NCI-H1105 treated with DMSO at 0.1 percent for 48 hours (cell line): ENCODE results near the gene ADCY3.

ENCODE experiments used
- DNase-seq: peaks from one replicate; lab custom pipeline; 2025; lab: John Stamatoyannopoulos, UW

Gene ADCY3

DNA sequence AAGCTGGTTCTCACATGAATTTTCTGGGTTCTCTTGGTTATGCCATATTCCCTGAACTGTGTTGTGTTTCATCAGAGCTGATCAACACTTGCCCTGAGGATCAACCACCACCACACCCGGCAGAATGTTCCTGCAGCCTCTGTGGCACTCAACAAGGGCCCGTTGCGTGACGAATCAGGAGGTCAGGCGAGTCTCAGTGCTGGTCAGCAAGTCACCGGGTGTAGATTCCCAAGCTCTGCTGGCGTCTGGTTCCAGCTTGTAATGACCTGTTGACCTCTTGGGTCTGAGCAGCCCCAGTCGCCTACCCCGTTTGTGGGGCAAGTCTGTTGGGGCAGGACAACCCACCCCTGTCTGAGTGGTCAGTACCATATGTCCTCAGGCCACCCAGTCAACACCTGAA is 46.0 kb downstream of the ADCY3 start:
- DNase-seq = no peak

DNA sequence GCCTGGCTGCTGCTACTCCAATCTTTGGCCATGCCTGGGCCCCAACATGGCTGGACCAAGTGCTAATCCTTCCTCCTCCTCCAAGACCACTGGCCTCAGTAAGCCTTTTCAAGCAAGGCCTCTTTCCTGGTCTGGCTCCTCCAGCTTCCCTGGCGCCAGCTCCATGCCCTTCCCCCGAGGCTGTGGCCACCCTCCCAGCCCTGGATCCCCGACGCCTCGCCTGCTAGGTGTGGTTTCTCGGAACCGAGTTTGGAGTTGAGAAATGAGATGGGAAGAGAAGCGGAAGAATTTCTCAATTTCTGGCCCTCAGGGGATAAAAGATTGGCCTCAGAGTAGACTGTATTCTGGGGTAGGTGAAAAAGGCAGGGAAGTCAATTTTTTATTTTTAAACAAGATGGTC is 46.4 kb downstream of the ADCY3 start:
- no peak for DNase-seq

DNA sequence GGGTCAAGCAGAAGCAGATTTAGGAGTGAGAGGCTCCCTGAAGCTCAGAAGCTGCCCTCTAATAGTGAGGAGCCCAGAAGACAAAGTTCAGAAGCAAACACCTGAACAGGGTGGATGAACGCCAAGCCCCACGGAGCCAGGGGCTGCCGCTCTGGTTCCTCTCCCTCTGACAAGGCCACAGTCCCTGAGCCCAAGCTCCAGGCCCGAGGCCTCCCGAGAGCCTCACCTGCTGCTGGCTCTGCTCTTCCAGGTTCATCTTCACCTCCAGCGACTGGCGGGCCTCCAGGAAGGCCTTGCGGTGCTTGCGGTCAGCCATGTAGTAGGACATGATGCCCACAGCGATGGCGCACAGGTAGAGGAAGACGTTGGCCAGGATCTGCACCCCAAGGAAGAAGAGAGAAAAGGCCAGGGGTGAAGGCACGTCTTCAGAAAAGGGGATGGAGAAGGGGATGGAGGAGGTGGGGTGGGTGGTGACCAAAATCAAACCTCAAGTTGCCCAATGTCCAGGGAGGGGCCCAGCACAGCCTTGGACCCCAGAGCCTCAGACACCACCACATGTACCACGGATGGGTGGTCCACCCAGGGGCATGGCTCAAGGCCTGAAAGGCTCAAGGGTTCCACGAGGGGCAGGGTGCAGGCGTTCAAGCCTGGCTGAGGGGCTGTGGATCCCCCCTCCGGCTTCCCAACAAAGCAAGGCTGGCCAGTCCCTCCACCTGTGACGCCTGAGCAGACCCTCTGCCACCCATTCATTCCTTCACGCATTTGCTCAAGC is 47.5 kb downstream of the ADCY3 start:
- DNase-seq = no peak

DNA sequence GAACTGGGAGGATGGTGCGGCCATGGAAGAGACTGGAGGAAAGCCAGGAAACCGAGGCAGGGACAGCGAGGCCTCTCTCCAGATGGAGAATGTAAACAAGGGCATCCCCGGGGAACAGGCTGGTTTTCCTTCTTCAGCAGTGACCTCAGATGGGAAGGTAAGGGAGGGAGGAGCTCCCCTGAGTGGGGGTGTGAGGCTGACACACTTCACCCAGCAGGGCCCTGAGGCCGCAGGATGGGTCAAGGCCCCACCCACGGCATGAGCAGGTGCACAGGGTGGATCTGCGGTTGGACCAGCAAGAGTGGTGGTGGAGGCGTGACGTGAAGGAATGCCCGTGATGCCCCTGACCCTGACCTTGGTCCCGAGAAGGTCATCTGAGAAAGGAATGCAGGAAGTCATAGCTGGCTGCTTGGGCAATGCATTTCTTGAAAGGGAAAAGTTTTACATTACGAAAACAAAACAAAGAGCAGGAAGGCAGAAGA is 48.1 kb downstream of the ADCY3 start:
- no peak for DNase-seq

DNA sequence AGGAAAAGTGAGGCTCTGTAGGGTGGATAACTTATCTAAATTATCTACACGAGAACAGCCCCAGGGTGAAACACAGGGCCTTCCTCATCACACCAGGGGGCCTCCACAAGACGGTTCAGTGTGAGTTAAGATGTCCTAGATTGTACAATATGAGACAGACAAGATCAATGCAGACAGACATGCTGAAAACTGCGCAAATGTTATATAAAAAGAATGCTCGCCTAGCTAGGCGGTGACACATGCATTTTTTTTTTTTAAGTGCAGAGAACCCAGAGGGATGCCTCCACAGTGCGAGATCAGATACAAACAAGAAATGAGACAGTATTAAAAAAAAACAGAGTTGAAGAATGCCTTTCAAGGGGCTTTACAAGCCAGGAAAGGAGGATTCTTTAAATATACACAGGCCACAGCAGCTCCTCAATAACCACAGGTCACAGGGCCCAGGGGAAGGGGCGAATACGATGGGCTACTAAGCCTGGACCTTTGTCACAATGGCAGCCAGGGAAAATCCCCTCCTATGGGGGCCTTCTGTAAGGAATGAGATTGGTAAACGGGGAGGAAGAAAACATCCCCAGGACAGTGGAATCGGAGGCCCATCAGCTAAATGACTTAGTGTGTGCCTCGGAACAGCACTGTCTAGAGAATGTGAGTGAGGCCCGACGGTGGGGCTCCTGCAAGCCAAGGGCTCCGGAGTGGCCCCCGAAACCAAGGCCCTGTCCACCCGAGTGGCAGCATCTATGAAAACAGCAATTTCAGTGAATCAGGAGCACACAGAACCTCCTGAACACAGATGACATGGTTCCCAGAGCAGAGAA is 48.9 kb downstream of the ADCY3 start:
- no peak for DNase-seq

DNA sequence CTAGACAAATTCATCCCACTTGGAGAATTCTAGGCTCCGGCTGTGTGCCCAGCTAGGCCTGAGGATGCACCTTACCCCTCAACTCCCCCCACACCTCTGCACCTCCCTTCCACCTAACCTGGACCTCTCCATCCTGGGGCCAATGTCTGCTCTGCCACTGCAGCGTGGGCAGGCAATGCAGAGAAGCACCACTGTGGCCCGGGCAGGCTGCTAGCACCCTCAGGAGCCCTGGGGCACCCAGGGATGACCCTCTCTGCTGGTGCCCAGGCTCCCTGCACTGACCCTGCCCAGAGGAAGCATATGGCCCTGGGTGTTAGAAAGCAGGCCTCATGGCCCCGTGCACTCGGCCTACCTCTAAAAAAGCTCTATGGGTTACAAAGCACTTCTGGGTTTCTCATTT is 49.6 kb downstream of the ADCY3 start:
- DNase-seq = no peak

DNA sequence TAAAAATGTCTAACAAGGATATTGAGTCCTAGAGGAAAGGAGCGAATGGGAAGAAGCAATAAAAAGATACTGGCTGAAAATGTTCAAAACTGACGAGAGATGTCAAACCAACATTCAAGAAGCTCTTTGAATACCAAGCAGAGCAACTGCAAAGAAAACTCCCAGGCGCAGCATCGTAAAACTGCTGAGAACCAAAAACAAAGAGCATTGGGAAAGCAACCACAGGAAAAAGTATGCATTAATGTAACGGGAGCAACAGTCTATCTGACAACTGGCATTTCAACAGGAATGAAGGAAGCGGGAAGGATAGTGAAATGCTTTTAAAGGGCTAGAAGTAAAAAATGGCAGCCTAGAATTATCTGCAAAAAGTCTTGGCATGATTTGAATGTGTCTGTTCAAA is 53.1 kb downstream of the ADCY3 start:
- DNase-seq = no peak

DNA sequence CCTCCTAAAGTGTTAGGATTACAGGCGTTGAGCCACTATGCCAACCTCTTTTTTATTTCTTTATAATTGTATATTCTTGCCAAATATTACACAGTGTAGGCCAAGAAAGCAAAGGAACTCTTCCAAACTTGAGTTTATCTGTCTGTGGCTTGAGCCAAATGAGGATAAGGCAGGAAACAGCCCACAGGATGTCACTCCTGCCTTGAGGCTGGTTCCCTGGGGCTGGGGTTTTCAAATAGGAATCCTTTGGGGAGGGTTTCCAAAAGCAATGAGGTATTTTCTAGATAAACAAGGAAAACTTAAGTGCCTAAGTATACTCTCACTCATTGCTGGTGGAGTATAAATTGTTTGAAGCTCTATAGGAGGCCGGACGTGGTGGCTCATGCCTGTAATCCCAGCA is 56.4 kb downstream of the ADCY3 start:
- no peak for DNase-seq

DNA sequence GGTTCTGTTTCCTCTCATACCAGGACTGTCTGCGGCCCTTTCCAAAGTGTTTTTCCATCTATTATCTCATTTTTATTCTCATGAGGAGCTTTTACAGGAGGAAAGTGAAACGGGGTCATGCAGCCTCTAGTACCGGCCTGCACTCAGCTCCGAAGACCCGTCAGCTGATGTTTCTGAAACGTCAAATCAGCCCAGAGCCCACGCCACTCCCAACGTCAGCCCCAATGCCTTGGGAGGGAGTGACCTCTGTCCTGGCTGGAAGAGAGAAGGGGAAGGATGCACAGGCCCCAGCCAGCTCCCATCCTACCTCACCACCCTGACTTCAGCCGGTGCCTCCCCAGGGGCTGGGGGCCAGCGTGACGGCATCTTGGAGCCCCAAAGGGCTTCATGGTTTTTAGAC is 58.5 kb downstream of the ADCY3 start:
- DNase-seq = no peak

DNA sequence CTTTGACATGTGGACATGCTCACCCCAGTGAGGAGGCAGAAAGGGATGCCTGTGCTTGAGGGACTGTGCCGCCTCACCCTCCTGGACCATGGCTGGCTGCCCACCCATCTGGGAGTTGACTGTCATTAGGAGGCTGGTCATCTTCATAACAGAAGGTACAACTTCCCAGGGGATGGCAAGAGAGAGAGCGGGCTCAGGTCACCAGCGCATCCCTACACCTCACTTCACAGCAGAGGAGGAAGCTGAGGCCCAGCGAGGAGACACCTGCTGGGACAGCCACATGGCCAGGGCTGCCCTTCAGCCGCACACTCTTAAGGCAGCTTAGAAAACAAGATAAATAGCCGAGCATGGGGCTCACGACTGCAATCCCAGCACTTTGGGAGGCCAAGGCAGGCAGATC is 59.4 kb downstream of the ADCY3 start:
- no peak for DNase-seq

DNA sequence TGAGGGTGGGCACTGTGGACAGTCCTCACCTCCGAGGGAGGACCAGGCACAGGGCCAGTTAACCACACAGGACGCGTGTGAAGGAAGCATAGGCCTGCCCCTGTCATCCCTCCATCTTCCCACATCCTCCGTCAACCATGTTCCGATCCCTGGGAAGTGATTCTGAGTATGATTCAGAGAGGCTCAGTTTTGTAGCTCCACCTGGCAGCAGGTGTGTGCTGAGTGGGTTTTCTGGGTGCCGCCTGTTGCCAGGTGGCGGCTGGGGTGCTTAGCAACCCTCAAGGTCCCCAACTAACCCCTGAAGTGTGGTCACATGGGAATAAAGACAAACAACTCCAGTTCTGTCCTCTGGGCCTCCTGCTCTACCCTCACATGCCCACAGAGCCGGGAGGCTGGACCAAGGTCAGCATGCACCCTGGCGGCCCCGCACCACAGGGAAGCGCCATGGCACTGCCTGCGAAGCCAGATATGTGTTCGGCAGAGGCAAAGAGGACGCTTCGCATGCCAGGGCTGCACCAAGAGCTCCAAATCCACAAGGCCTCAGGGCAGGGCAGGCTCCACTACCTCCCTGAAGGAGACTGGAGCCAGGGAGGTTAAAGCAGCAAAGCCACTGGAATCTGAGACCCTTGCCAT is 60.0 kb downstream of the ADCY3 start:
- DNase-seq = no peak

DNA sequence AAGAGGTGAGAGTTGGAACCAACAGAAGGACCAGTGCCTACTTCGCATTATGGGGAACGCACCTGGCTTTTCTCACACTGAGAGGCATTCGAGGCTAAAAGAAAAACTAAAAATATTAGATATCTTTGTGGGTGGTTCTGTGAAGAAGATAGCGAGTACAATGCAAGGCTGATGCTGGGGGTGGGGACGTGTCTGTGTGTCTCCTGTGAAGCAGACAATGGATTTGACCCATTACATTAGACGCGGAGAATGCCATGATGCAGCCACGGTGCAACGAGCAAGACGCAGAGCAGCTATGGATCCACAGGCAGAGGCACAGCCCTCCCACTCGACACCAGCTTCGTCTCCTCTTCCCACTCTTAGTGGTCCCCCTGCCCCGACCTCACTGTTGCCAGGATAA is 61.0 kb downstream of the ADCY3 start:
- DNase-seq = no peak

DNA sequence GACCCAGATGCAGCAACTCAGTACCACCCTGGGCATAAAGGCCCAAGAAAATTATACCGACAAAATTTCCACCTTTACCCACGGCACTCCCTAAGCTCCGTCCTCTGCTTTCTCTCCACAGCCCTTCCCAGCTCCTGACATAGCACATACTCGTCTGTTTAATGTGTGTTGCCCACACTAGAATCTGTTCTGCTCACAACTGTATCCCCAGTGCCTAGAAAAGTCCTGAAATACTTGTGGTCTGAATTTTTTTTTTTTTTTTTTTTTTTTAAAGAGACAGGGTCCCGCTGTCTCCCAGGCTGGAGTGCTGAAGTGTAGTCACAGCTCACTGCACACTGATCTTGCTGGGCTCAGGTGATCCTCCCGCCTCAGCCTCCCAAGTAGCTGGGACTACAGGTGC is 62.3 kb downstream of the ADCY3 start:
- no peak for DNase-seq

DNA sequence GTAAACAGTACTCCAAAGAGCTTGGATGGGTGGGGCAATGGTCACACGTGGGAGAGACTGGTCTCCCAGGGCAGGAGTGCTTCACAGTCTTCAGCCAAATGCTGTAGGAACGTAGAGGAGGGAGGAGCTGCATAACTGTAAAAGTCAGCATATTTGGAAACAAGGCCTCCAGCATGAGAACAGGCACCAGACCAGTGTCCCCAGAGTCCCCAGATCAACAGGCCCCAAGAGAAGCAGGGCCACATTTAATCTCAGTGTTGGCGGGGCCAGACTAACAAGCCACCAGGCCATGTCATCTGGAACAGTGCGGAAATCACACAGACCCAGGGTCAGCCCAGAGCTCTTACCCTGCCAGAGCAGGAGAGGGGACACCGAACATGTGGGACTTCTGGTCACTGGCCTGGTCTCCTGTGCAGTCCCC is 63.2 kb downstream of the ADCY3 start:
- no peak for DNase-seq

DNA sequence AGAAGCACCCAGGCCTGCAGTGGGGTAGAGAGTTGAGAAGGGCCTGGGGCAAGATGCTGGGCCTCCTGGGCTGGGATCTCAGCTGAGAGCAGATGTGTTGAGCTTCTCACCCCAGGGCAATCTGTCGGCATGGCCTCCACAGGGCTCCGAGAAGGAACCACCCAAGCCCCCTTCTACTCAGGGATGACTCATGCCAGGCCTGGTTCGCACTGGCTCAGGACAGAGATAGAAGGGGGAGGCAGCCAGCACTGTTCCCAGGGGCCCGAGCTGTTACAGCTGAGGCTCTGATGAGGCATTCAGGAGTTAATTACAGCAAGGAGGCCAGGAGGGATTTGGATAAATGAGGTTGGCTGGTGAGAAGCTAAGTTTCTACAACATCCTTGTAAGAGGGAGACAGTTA is 64.3 kb downstream of the ADCY3 start:
- no peak for DNase-seq

DNA sequence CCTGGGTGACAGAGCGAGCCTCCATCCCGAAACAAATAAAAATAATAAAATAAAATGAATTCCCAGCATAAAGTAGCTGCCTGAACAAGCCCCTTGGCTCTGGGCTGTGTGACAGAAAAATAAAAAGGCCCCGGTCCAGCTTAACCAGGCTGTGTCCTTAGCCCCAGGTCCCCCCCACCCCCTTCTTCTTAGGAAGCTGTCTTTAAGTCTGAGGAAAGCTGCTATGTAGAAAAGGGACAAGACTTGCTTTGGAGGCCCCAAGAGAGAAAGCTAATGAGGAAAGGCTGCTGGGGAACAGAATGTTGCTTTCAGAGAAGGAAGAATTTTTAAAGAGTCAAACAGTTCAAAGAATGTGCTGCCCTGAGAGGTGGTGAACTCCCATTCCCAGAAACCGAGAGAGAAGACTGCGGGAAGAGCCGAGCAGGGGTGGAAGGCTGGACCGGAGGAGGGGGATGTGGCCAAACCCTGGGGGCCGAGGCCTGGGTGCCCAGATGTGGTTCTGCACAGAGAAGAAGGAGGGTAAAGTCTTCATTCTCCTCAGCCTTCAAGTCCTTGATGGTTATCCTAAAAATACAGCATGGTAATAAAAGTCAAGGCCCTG is 64.9 kb downstream of the ADCY3 start:
- no peak for DNase-seq

DNA sequence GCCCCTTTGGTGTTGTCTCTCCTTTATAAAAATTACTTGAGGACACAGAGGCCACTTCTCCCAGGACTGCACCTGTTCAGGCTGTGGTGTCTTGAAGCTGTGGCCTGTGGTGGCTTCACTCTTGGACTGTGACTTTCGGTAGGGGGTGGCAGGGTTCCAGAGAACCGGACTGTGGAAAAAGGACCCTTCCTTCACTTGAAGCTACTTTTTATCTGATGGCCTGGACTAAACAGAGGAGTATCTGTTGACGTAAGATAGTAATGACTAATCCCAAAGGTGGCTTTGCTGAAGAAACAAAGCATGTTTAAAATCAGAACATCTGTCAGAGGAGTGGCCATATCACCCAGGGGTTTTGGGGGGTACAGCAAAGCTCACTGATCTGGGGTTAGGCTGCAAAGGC is 66.0 kb downstream of the ADCY3 start:
- no peak for DNase-seq

DNA sequence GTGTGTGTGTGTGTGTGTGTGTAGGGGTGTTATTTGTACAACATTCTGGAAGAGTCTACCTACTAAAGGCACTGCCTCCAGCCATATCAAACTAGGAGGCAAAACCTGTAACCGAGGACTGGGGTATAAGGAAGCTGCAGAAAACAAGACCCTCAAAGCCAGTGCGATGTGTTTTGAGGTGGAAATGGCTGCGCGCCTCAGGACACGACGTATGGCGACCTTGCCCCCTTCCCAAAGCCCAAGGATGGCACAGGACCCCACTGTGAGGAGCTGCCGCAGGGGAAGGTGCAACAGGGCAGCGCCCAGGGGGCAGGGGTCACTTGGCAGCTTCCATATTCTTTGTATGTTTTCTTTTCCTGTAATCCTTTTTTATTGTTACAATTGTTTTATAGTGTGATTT is 67.0 kb downstream of the ADCY3 start:
- no peak for DNase-seq

DNA sequence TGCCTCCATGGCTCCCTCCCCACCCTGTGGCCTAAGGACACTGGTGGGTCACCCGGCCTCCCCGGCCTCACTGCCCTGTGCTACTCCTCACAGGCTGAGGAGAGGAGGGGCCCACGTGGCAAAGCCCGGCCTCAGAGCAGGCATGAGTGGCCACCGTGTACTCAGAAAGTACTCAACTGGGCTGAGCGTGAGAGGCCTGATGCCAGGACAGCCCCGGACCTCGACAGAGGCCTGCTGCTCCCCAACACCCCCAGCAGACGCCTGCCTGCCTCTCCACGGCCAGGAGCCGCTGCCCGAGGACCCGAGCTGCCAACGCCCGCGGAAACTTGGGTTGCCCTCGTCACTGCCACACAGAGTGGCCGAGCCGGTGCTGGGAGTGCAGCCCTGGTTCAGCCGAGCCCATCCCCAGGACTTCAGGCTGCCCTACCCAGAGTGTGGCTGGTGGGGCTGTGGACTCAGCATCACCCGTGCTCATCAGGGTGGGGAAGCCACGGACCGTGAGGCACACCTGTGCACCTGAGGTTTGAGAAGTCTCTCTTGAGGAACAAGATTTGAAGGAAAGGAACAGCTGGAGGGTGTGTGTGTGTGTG is 67.5 kb downstream of the ADCY3 start:
- DNase-seq = no peak

DNA sequence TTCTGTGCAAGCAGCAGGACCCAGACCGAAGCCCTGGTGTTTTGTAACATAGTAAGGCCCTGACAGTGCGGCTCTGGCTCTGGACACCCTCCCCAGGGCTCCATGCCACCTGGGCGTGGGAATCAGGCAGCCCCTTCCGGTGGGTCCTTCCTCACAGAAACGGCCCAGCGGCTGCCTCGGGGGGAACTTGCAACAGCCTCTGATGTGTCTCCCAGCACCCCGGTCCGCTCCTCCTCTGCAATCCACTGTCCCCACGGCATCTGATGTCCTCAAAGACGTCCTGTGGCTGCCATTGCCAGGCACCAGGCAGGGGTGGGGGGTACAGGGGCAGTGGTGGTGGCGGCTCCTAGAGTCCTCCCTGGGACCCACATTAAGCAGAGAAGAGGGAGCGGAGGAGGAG is 68.0 kb downstream of the ADCY3 start:
- DNase-seq = no peak

DNA sequence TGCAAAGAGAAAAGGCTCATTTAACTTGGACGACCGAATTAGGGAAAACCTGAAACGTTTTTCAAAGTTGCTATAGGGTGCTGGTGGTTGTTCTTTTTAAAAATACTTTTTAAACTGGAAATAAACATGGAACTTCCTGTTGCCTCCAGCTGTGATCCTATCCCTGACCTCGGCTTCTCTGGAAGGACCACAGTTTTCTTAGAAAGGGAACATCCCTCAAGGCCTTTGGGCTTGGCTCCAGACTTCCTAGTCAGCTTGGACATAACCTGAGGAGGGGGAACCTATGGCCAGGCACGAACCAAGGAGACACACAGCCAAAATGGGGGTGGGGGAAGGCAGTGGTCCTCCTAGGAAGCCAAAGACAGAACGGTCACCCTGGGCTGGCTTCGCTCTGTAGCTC is 69.1 kb downstream of the ADCY3 start:
- no peak for DNase-seq

DNA sequence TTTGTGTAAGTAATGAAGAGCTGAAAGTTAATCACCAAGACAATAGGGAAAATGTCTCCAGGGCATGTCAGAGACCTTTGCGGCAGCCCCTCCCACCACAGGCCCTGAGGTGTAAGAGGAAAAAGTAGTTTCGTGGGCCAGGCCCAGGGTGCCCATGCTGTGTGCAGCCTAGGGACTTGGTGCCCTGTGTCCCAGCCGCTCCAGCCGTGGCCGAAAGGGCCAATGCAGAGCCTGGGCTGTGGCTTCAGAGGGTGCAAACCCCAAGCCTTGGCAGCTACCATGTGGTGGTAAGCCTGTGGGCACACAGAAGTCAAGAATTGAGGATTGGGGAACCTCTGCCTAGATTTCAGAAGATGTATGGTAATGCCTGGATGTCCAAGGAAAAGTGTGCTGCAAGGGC is 74.3 kb downstream of the ADCY3 start:
- DNase-seq = no peak
